A673 (cell line): Measurements from ENCODE around the gene LAMA3.

ENCODE experiments used
- EZH2 ChIP-seq: fragments of 200-600 bp; sonication (generic); IDR thresholded peaks from 2 replicates; pipeline ENCODE4 v1.6.1; 2017; ENCODE audit warnings: borderline replicate concordance, low read depth, mild to moderate bottlenecking, mixed read lengths, antibody characterized with exemption, low read length; ENCODE audit not compliant: poor library complexity, severe bottlenecking
- TF ChIP-seq, protein P1 (sequence below): fragments of 300-800, 200-600 bp; sonication (generic); conservative IDR thresholded peaks from 2 replicates; pipeline ENCODE4 v1.5.1; 2017; ENCODE audit warnings: low read depth, mild to moderate bottlenecking, antibody characterized with exemption, low read length, moderate library complexity, mixed read lengths

DNA sequence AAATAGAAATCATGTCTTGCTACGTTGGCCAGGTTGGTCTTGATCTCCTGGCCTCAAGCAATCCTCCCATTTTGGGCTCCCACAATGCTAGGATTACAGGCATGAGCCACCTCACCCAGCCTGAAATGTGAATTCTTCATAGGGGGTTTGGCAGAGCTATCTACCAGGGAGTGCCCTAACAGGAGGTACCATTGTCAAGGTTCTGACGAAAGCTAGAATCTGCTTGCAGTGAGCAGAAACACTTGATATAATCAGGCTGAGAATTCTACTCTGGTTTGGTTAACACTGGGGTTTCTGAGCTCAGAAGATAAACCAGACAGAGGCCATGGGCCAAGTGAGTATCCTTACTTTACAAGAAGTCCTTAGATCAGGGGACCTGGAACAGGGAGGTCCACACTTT, 7.2 kb upstream of the LAMA3 start:
- TF ChIP-seq, protein P1, sequence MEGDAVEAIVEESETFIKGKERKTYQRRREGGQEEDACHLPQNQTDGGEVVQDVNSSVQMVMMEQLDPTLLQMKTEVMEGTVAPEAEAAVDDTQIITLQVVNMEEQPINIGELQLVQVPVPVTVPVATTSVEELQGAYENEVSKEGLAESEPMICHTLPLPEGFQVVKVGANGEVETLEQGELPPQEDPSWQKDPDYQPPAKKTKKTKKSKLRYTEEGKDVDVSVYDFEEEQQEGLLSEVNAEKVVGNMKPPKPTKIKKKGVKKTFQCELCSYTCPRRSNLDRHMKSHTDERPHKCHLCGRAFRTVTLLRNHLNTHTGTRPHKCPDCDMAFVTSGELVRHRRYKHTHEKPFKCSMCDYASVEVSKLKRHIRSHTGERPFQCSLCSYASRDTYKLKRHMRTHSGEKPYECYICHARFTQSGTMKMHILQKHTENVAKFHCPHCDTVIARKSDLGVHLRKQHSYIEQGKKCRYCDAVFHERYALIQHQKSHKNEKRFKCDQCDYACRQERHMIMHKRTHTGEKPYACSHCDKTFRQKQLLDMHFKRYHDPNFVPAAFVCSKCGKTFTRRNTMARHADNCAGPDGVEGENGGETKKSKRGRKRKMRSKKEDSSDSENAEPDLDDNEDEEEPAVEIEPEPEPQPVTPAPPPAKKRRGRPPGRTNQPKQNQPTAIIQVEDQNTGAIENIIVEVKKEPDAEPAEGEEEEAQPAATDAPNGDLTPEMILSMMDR: no peak
- no peak for TF ChIP-seq EZH2
